Kasumi-1 (cell line): ENCODE measurements around the gene IFIH1.

Experiments used
- DNase-seq, 2 experiments: peaks; one replicate each; lab custom pipeline; 2025; lab: John Stamatoyannopoulos, UW

Gene IFIH1

GRCh38 chr2:162318328-162319180 lies at the start of gene IFIH1:
Gene IFIH1 (minus strand): TSS chr2:162318684. CDS start chr2:162318307, 377 bp downstream.
- DNase-seq = peak; percentile 96 to 98

- no peak for DNase-seq
These were observed 46.9 kb upstream of the IFIH1 start for GRCh38 chr2:162365392-162365791.

- peak in 1 of 2 experiments; percentile 85 for DNase-seq
These were observed 26.1 kb upstream of the IFIH1 start for GRCh38 chr2:162344617-162344950.

GRCh38 chr2:162343824-162344616 lies 25.5 kb upstream of the IFIH1 start, which contains the start of gene GCA:
Gene GCA (plus strand): TSS chr2:162344132. CDS start chr2:162344249, 117 bp downstream.
- DNase-seq = peak; percentile 99

GRCh38 chr2:162343492-162343823 lies 25.0 kb upstream of the IFIH1 start:
- DNase-seq = no peak

- peak; percentile 28 to 54 for DNase-seq
These were observed 24.4 kb upstream of the IFIH1 start for GRCh38 chr2:162342841-162343240.

- DNase-seq = peak in 1 of 2 experiments; percentile 20
These were observed 23.8 kb upstream of the IFIH1 start for GRCh38 chr2:162342321-162342720.

GRCh38 chr2:162340822-162341221 lies 22.3 kb upstream of the IFIH1 start:
- no peak for DNase-seq

GRCh38 chr2:162337868-162338267 lies 19.4 kb upstream of the IFIH1 start:
- no peak for DNase-seq

- DNase-seq = peak; percentile 65 to 68
These were observed 15.5 kb upstream of the IFIH1 start for GRCh38 chr2:162333968-162334367.

GRCh38 chr2:162330881-162331280 lies 12.4 kb upstream of the IFIH1 start:
- no peak for DNase-seq

GRCh38 chr2:162328424-162329157 lies 10.1 kb upstream of the IFIH1 start:
- DNase-seq = no peak

- no peak for DNase-seq
These were observed 9.3 kb upstream of the IFIH1 start for GRCh38 chr2:162327806-162328205.

- DNase-seq = peak; percentile 45 to 50
These were observed 8.8 kb upstream of the IFIH1 start for GRCh38 chr2:162327134-162327769.

- DNase-seq = no peak
These were observed 6.5 kb upstream of the IFIH1 start for GRCh38 chr2:162324953-162325352.

GRCh38 chr2:162320864-162321517 lies 2.5 kb upstream of the IFIH1 start:
- no peak for DNase-seq

- DNase-seq = peak; percentile 65 to 83
These were observed 590 bp downstream of the IFIH1 start for GRCh38 chr2:162317861-162318327.

- DNase-seq = no peak
These were observed 1.3 kb downstream of the IFIH1 start for GRCh38 chr2:162317058-162317742.

GRCh38 chr2:162316590-162316989 lies 1.9 kb downstream of the IFIH1 start:
- DNase-seq = no peak

GRCh38 chr2:162315938-162316337 lies 2.5 kb downstream of the IFIH1 start:
- DNase-seq = no peak

GRCh38 chr2:162312853-162313252 lies 5.6 kb downstream of the IFIH1 start:
- no peak for DNase-seq
